ENCODE measurements around the gene SEC23B. TPM values are rescaled to one million over a fixed set of nuclear protein-coding genes. Genes with fewer than 3 reads are reported as not detected.
A peak's percentile ranks its signal among the peaks of the same experiment; 100 is the strongest.

Gene SEC23B
- polyA plus RNA-seq, 1 experiment = 49.2 TPM

- ChIA-PET CTCF (no interaction called here), POLR2A (interaction anchor here (0.6 kb wide), 1 partner anchor 21 kb away, joined by 10 read pairs; no protein-coding TSS in a partner anchor)
- no peak for DNase-seq (ENCODE audit: low read depth)
Measured at GRCh38 chr20:18567739-18568091, 60.0 kb downstream of the SEC23B start.

DNA sequence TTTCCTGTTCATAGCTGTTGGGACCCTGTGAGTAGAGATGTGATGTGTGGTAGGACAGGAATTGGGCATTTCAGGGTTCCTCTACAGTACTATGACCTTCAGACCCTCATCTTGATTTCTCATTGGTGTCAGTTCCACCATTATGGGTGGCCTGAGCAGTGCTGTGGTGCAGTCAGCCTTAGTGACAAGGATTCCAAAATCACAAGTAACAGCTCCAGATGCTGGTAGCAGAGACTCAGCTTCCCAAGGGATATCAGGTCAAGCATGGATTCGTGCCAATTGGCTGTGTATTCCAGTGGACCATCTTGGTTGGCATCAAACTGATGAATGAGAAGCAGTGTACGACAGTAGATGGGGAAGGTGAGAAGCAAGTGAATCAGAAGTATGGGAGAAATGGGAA is 63.3 kb downstream of the SEC23B start:
- Histone ChIP-seq H3K36me3 (ENCODE audit: control insufficient read depth, insufficient read depth, low read length) (no peaks in the 10 kb centered on the region; the same call in 1 of the 2 replicates), H3K27me3 (ENCODE audit: control insufficient read depth, insufficient read depth, low read length) (no peaks in the 10 kb centered on the region), H3K4me3 (ENCODE audit: low read depth, low read length) (no peak overlapping the region)
- POLR2A ChIA-PET = no interaction called here
- CTCF ChIA-PET = no interaction called here
- TF ChIP-seq, protein P1, sequence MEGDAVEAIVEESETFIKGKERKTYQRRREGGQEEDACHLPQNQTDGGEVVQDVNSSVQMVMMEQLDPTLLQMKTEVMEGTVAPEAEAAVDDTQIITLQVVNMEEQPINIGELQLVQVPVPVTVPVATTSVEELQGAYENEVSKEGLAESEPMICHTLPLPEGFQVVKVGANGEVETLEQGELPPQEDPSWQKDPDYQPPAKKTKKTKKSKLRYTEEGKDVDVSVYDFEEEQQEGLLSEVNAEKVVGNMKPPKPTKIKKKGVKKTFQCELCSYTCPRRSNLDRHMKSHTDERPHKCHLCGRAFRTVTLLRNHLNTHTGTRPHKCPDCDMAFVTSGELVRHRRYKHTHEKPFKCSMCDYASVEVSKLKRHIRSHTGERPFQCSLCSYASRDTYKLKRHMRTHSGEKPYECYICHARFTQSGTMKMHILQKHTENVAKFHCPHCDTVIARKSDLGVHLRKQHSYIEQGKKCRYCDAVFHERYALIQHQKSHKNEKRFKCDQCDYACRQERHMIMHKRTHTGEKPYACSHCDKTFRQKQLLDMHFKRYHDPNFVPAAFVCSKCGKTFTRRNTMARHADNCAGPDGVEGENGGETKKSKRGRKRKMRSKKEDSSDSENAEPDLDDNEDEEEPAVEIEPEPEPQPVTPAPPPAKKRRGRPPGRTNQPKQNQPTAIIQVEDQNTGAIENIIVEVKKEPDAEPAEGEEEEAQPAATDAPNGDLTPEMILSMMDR (IDR thresholded peaks at IDR 0.05; ENCODE audit: insufficient read depth, low read depth, low read length) = no peak
- no peak for DNase-seq (ENCODE audit: low read depth)

More at GRCh38 chr20:18567739-18568091, 60.0 kb downstream of the SEC23B start:
- Histone ChIP-seq H3K27me3 (ENCODE audit: control insufficient read depth, insufficient read depth, low read length) (no peaks in the 10 kb centered on the region), H3K4me3 (ENCODE audit: low read depth, low read length) (peak overlapping the region; percentile 52), H3K36me3 (ENCODE audit: control insufficient read depth, insufficient read depth, low read length) (no peaks in the 10 kb centered on the region; the same call in 1 of the 2 replicates)
- TF ChIP-seq, protein P1 (IDR thresholded peaks at IDR 0.05; ENCODE audit: insufficient read depth, low read depth, low read length) = no peak

DNA sequence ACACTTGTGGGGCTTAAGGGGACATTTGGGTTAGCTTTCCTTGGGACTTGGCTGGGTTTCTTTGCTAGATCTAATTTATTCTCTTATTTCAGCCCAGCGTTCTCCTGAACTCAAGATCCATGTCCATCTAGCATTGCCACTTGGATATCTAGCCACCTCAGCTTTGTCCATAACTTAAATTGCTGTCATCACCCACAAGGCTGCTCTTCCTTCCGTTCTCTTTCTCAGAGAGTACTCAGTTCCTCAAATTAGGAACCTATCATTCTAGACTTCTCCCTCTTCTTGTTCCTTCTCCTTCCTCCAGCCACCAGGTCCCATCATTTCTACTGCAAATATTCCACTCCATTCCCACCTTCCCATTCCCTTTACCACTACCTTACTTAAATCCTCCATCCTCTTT is 63.8 kb downstream of the SEC23B start:
- Histone ChIP-seq H3K27me3 (ENCODE audit: control insufficient read depth, insufficient read depth, low read length) (no peaks in the 10 kb centered on the region), H3K36me3 (ENCODE audit: control insufficient read depth, insufficient read depth, low read length) (no peaks in the 10 kb centered on the region; the same call in 1 of the 2 replicates), H3K4me3 (ENCODE audit: low read depth, low read length) (no peak overlapping the region)
- CTCF ChIA-PET = no interaction called here
- DNase-seq (ENCODE audit: low read depth) = no peak
- TF ChIP-seq, protein P1 (IDR thresholded peaks at IDR 0.05; ENCODE audit: insufficient read depth, low read depth, low read length) = no peak
- POLR2A ChIA-PET = no interaction called here

- POLR2A ChIA-PET = no interaction called here
Measured at GRCh38 chr20:18577942-18578341, 70.2 kb downstream of the SEC23B start.

GRCh38 chr20:18578581-18578980 is 70.8 kb downstream of the SEC23B start:
- TF ChIP-seq, protein P1 (IDR thresholded peaks at IDR 0.05; ENCODE audit: insufficient read depth, low read depth, low read length) = no peak
- ChIA-PET CTCF (interaction anchor here (1.4 kb wide), 1 partner anchor 26 kb away, joined by 3 read pairs; no protein-coding TSS in a partner anchor), POLR2A (no interaction called here)
- DNase-seq (ENCODE audit: low read depth) = no peak
- no peak overlapping the region for H3K4me3 ChIP-seq (ENCODE audit: low read depth, low read length)
- H3K36me3 ChIP-seq (ENCODE audit: control insufficient read depth, insufficient read depth, low read length) = no peaks in the 10 kb centered on the region
- H3K27me3 ChIP-seq (ENCODE audit: control insufficient read depth, insufficient read depth, low read length) = no peaks in the 10 kb centered on the region

More at GRCh38 chr20:18577942-18578341, 70.2 kb downstream of the SEC23B start:
- Histone ChIP-seq H3K36me3 (ENCODE audit: control insufficient read depth, insufficient read depth, low read length) (no peaks in the 10 kb centered on the region), H3K27me3 (ENCODE audit: control insufficient read depth, insufficient read depth, low read length) (no peaks in the 10 kb centered on the region), H3K4me3 (ENCODE audit: low read depth, low read length) (no peak overlapping the region)
- TF ChIP-seq, protein P1 (IDR thresholded peaks at IDR 0.05; ENCODE audit: insufficient read depth, low read depth, low read length) = no peak
- DNase-seq (ENCODE audit: low read depth) = no peak
- CTCF ChIA-PET = interaction anchor here (1.4 kb wide), 1 partner anchor 26 kb away, joined by 3 read pairs; no protein-coding TSS in a partner anchor

Data from BJ (cell line).